GM23338 (cell line): ENCODE results near the gene CYP3A5. TPM values are rescaled to one million over a fixed set of nuclear protein-coding genes. Genes with fewer than 3 reads are reported as not detected.

Source experiments
- polyA plus RNA-seq: library from polyadenylated mRNA; unstranded; fragments of >200 nt; fragmentation: Nextera tagmentation; extraction: Ambion mirVana; gene quantifications from 2 replicates; pipeline ENCODE4 v1.2.1, GENCODE V29; 2016
- small RNA-seq: library from RNA; depleted of rRNA; stranded (forward); fragments of <200 nt; gene quantifications from one replicate; pipeline ENCODE3, GENCODE V24; 2014; ENCODE audit warnings: low replicate concordance
- total RNA-seq: library from RNA; depleted of rRNA; stranded (reverse); fragments of >200 nt; shearing (Covaris generic); gene quantifications from 2 replicates; pipeline ENCODE4 v1.2.3, GENCODE V29; 2014; rRNA removed

Gene CYP3A5
- total and polyA plus RNA-seq, 2 experiments from 2014 or later: 1.2 TPM; not detected in 1

Small RNA genes lying within 50 kb of the gene (small RNA-seq; reads per million reads assigned to genes)
- gene CYP3A51P: not detected
- gene CYP3A7-CYP3A51P: not detected

Other genes starting within 250 kb of the CYP3A5 start
- 12.2 and 18.1 TPM in 2 replicates for gene PTCD1, start 241.2 kb downstream of the CYP3A5 start, total RNA-seq
- gene PTCD1, start 241.2 kb downstream of the CYP3A5 start, polyA plus RNA-seq: 10.7 and 13.4 TPM in 2 replicates
- gene CPSF4, start 241.1 kb downstream of the CYP3A5 start, total RNA-seq: 88.0 and 93.2 TPM in 2 replicates
- gene CPSF4, start 241.1 kb downstream of the CYP3A5 start, polyA plus RNA-seq: 33.4 and 34.3 TPM in 2 replicates
- 1,703 and 1,870 TPM in 2 replicates for gene ATP5MF, start 213.8 kb downstream of the CYP3A5 start, total RNA-seq
- 1,770 and 2,005 TPM in 2 replicates for gene ATP5MF, start 213.8 kb downstream of the CYP3A5 start, polyA plus RNA-seq
- gene ZNF789, start 207.1 kb downstream of the CYP3A5 start, total RNA-seq: 13.8 and 14.2 TPM in 2 replicates
- gene ZNF789, start 207.1 kb downstream of the CYP3A5 start, polyA plus RNA-seq: 9.0 and 11.2 TPM in 2 replicates
- 26.9 and 29.2 TPM in 2 replicates for gene ZNF394, start 179.7 kb downstream of the CYP3A5 start, total RNA-seq
- gene ZNF394, start 179.7 kb downstream of the CYP3A5 start, polyA plus RNA-seq: 11.4 and 12.6 TPM in 2 replicates
- 10.2 and 13.4 TPM in 2 replicates for gene ZKSCAN5, start 175.3 kb downstream of the CYP3A5 start, total RNA-seq
- 4.6 and 4.9 TPM in 2 replicates for gene ZKSCAN5, start 175.3 kb downstream of the CYP3A5 start, polyA plus RNA-seq
- gene FAM200A, start 127.9 kb downstream of the CYP3A5 start, total RNA-seq: 7.9 and 10.2 TPM in 2 replicates
- gene FAM200A, start 127.9 kb downstream of the CYP3A5 start, polyA plus RNA-seq: 4.9 and 7.7 TPM in 2 replicates
- 55.8 and 61.3 TPM in 2 replicates for gene ZNF655, start 121.4 kb downstream of the CYP3A5 start, total RNA-seq
- gene ZNF655, start 121.4 kb downstream of the CYP3A5 start, polyA plus RNA-seq: 20.6 and 21.7 TPM in 2 replicates
- gene TMEM225B, start 81.7 kb downstream of the CYP3A5 start, total RNA-seq: not detected in 2 replicates
- 0.45 and 0.50 TPM in 2 replicates for gene TMEM225B, start 81.7 kb downstream of the CYP3A5 start, polyA plus RNA-seq
- gene ZSCAN25, start 63.0 kb downstream of the CYP3A5 start, total RNA-seq: 10.0 and 17.5 TPM in 2 replicates
- gene ZSCAN25, start 63.0 kb downstream of the CYP3A5 start, polyA plus RNA-seq: 4.8 and 5.8 TPM in 2 replicates
- gene CYP3A7, start 55.2 kb upstream of the CYP3A5 start, total RNA-seq: not detected in 2 replicates
- 0.12 and 0.19 TPM in 2 replicates for gene CYP3A7, start 55.2 kb upstream of the CYP3A5 start, polyA plus RNA-seq
- not detected in 2 replicates for gene CYP3A4, start 104.2 kb upstream of the CYP3A5 start, total RNA-seq
- gene CYP3A4, start 104.2 kb upstream of the CYP3A5 start, polyA plus RNA-seq: not detected in 2 replicates
- gene CYP3A43, start 148.0 kb upstream of the CYP3A5 start, total RNA-seq: not detected in 2 replicates
- 0.17 TPM in 1 of 2 replicates, not detected in the other for gene CYP3A43, start 148.0 kb upstream of the CYP3A5 start, polyA plus RNA-seq
- not detected in 2 replicates for gene OR2AE1, start 197.0 kb upstream of the CYP3A5 start, total RNA-seq
- gene OR2AE1, start 197.0 kb upstream of the CYP3A5 start, polyA plus RNA-seq: not detected in 2 replicates
- gene TRIM4, start 239.5 kb upstream of the CYP3A5 start, total RNA-seq: 9.1 and 13.7 TPM in 2 replicates
- gene TRIM4, start 239.5 kb upstream of the CYP3A5 start, polyA plus RNA-seq: 5.0 and 5.5 TPM in 2 replicates
- gene GJC3, start 249.6 kb upstream of the CYP3A5 start, total RNA-seq: 0.23 and 0.56 TPM in 2 replicates
- gene GJC3, start 249.6 kb upstream of the CYP3A5 start, polyA plus RNA-seq: 3.1 and 3.8 TPM in 2 replicates